ENCODE results near the gene TMEM121. TPM values are rescaled to one million over a fixed set of nuclear protein-coding genes. Genes with fewer than 3 reads are reported as not detected.

TMEM121 gene
- total and polyA plus RNA-seq, 4 donors = 0.75 to 7.5 (median 3.0) TPM

DNA sequence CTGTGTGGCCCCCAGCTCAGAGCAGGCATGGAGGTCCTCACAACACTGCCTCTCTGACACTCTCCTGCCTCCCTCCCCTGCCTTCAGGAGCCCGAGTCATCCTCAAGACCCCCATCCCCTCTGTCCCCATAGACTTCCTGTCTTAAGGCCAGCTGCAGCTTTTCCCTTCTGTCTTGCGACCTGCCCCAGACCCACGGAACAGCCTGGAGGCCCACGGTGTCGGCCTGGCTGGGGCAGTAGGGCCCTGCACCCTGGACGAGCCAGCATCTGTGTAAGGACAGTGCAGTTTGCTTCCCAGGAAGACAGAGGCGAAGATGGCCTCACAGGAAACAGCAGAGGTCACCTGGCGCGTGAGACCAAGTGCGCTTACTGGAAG is 25.7 kb upstream of the TMEM121 start:
- intact Hi-C loops (cut with DNase I) = no loop called here
- WGBS, 2 donors = 76 to 87% methylated on average over 10 of the region's 10 CpGs
- H3K27ac ChIP-seq (ENCODE audit: low read depth in 1 of 2, low read length in 2 of 2) = no peak overlapping the region
- H3K9me3 ChIP-seq (ENCODE audit: control insufficient read depth, low read length) = no peaks in the 10 kb centered on the region
- no peaks in the 10 kb centered on the region for H3K4me1 ChIP-seq (ENCODE audit: control insufficient read depth in 1 of 2, insufficient read depth in 2 of 2, low read length in 2 of 2)
- no peak overlapping the region for H3K4me3 ChIP-seq (ENCODE audit: low read length in 2 of 2)
- no peak for ATAC-seq (ENCODE audit: low FRiP score)
- peak; percentile 35 to 68 for DNase-seq
- H3K27me3 ChIP-seq (ENCODE audit: control insufficient read depth in 1 of 2, insufficient read depth in 2 of 2, low read length in 1 of 2) = no peaks in the 10 kb centered on the region
- no peaks in the 10 kb centered on the region for H3K36me3 ChIP-seq (ENCODE audit: control insufficient read depth in 1 of 2, insufficient read depth in 2 of 2, low read length in 1 of 2)

DNA sequence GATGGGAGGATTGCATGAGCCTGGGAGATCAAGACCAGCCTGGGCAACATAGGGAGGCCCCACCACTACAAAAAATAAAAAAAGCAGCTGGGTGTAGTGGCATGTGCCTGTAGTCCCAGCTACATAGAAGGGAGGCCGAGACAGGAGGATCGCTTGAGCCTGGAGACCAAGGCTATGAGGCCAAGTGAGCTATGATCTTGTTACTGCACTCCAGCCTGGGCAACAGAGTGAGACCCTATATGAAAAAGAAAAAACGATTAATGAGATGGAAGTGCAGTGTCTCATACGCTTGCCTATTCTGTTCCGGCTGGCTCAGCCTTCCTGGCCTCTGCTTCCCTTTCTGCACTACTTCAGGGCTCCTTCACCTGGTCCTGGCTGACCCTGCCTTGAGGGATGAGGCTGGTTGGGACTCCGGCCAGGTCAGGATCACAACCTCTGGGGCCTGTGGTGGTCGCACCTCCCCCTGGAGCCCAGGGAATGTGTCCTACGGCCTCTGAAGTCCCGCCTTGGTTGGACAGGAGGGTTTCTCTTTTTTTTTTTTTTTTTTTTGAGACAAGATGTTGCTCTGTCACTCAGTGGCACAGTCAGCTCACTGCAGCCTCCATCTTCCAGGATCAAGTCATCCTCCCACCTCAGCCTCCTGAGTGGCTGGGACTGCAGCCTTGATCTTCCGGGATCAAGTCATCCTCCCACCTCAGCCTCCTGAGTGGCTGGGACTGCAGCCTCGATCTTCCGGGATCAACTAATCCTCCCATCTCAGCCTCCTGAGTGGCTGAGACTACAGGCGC is 24.7 kb upstream of the TMEM121 start:
- H3K4me1 ChIP-seq (ENCODE audit: control insufficient read depth in 1 of 2, insufficient read depth in 2 of 2, low read length in 2 of 2) = no peaks in the 10 kb centered on the region
- H3K4me3 ChIP-seq (ENCODE audit: low read length in 2 of 2) = no peak overlapping the region
- intact Hi-C loops (cut with DNase I) = no loop called here
- no peaks in the 10 kb centered on the region for H3K27me3 ChIP-seq (ENCODE audit: control insufficient read depth in 1 of 2, insufficient read depth in 2 of 2, low read length in 1 of 2)
- WGBS, 2 donors = 88 to 90% methylated on average over 13 of the region's 13 CpGs
- no peaks in the 10 kb centered on the region for H3K9me3 ChIP-seq (ENCODE audit: control insufficient read depth, low read length)
- ATAC-seq (ENCODE audit: low FRiP score) (no peak), DNase-seq (peak; percentile 26 to 73)
- H3K27ac ChIP-seq (ENCODE audit: low read depth in 1 of 2, low read length in 2 of 2) = no peak overlapping the region
- no peaks in the 10 kb centered on the region for H3K36me3 ChIP-seq (ENCODE audit: control insufficient read depth in 1 of 2, insufficient read depth in 2 of 2, low read length in 1 of 2)

DNA sequence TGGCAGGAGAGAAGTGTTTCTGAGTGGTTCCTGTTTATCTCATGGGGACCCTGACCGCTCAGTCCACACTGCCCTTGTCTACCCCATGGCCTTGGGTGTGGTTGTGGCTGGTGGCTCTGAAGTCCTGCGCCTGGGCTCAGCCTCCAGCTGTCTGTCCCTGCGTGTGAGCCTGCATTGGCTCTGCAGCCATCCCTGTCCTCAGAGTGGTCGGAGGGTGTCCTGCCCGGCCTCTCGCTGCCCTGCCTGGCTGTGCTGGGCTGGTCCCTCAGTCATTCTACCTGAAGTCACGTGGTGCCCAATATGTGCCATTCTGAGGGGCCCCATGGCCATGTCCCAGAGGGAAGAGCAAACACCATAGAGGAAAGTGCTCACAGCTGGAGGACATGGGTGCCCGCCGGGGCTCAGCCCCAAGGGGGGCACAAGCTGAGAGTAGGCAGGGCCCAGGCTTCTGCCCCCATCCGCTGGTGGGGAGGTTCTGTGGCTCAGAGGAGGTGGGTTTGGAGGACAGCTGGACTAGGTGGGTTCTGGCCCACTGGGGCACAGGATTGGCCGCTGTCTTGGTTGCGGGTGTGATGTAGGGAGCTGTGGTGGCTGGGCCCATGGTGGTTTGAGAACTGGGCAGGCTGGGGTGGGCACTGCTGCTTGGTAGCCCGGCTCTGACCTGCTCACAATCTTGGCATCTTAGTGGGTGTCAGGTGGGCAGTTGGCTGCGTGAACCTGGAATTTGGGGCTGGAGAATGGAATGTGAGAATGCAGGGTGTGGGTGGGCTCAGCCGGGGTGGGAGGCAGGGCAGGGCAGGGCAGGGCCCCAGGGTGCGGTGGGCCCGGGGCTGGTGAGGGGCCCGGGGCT is 23.7 kb upstream of the TMEM121 start:
- intact Hi-C loops (cut with DNase I) = no loop called here
- no peak overlapping the region for H3K4me3 ChIP-seq (ENCODE audit: low read length in 2 of 2)
- H3K9me3 ChIP-seq (ENCODE audit: control insufficient read depth, low read length) = no peaks in the 10 kb centered on the region
- H3K4me1 ChIP-seq (ENCODE audit: control insufficient read depth in 1 of 2, insufficient read depth in 2 of 2, low read length in 2 of 2) = no peaks in the 10 kb centered on the region
- 76 to 83% methylated on average over 18 of the region's 18 CpGs for WGBS, 2 donors
- H3K27me3 ChIP-seq (ENCODE audit: control insufficient read depth in 1 of 2, insufficient read depth in 2 of 2, low read length in 1 of 2) = no peaks in the 10 kb centered on the region
- no peak for ATAC-seq (ENCODE audit: low FRiP score)
- H3K36me3 ChIP-seq (ENCODE audit: control insufficient read depth in 1 of 2, insufficient read depth in 2 of 2, low read length in 1 of 2) = no peaks in the 10 kb centered on the region
- no peak overlapping the region for H3K27ac ChIP-seq (ENCODE audit: low read depth in 1 of 2, low read length in 2 of 2)
- peak; percentile 35 to 73 for DNase-seq

DNA sequence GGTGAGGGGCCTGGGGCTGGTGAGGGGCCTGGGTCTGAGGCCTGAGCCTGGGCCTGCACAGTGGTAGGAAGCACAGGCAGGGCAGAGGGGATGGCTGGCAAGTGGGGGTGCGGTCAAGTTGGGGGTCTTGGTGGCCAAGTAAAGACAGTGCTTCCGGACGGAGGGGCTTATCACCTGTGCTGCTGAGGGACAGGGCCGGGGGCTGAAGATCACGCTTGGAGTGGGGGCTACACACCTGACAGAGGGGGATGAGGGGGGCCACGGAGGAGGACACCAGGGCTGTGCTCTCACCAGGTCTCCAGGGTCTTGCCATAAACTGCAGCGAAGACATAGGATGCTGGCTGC is 23.1 kb upstream of the TMEM121 start:
- Histone ChIP-seq H3K36me3 (ENCODE audit: control insufficient read depth in 1 of 2, insufficient read depth in 2 of 2, low read length in 1 of 2) (no peaks in the 10 kb centered on the region), H3K27ac (ENCODE audit: low read depth in 1 of 2, low read length in 2 of 2) (no peak overlapping the region), H3K27me3 (ENCODE audit: control insufficient read depth in 1 of 2, insufficient read depth in 2 of 2, low read length in 1 of 2) (no peaks in the 10 kb centered on the region), H3K4me3 (ENCODE audit: low read length in 2 of 2) (no peak overlapping the region), H3K9me3 (ENCODE audit: control insufficient read depth, low read length) (no peaks in the 10 kb centered on the region), H3K4me1 (ENCODE audit: control insufficient read depth in 1 of 2, insufficient read depth in 2 of 2, low read length in 2 of 2) (no peaks in the 10 kb centered on the region)
- no peak for ATAC-seq (ENCODE audit: low FRiP score)
- intact Hi-C loops (cut with DNase I) = no loop called here
- WGBS, 2 donors = 84 to 88% methylated on average over 7 of the region's 7 CpGs
- DNase-seq = peak; percentile 29 to 71

DNA sequence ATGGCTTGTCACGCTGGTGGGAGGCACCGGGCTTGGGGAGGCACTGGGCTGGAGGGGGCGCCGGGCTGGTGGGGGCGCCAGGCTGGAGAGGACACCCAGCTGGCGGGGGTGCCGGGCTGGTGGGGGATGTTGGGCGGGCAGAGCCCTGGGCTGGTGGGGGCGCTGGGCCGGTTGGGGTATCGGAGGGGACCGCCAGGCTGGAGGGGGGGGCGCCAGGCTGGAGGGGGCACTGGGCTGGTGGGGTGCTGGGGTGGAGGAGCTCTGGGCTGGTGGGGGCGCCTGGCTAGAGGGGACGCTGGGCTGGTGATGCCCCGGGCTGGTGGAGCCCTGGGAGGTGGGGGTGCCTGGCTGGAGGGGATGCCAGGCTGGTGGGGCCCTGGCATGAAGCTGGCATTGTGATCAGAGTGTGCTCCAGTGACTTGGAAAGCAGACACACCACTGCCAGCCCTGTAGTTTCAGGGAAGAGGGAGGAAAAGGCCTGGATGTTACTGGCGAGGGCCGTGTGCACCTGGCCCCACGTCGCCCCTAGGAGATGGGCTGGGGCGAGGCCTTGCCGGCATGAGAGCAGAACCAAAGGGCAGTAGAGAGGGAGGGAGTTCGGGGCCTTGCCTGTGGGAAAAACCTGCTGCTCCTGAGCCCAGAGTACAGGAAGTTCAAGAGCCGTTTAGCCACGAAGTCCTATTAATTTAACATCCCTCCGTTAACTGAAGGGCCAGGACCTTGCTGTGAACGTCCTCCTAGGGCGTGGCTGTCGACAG is 22.3 kb upstream of the TMEM121 start:
- Histone ChIP-seq H3K27ac (ENCODE audit: low read depth in 1 of 2, low read length in 2 of 2) (no peak overlapping the region), H3K4me3 (ENCODE audit: low read length in 2 of 2) (no peak overlapping the region), H3K27me3 (ENCODE audit: control insufficient read depth in 1 of 2, insufficient read depth in 2 of 2, low read length in 1 of 2) (no peaks in the 10 kb centered on the region), H3K36me3 (ENCODE audit: control insufficient read depth in 1 of 2, insufficient read depth in 2 of 2, low read length in 1 of 2) (no peaks in the 10 kb centered on the region), H3K4me1 (ENCODE audit: control insufficient read depth in 1 of 2, insufficient read depth in 2 of 2, low read length in 2 of 2) (no peaks in the 10 kb centered on the region), H3K9me3 (ENCODE audit: control insufficient read depth, low read length) (no peaks in the 10 kb centered on the region)
- DNase-seq = peak; percentile 43 to 76
- intact Hi-C loops (cut with DNase I) = no loop called here
- WGBS, 2 donors = 76 to 77% methylated on average over 23 to 29 of the region's 29 CpGs
- ATAC-seq (ENCODE audit: low FRiP score) = no peak

DNA sequence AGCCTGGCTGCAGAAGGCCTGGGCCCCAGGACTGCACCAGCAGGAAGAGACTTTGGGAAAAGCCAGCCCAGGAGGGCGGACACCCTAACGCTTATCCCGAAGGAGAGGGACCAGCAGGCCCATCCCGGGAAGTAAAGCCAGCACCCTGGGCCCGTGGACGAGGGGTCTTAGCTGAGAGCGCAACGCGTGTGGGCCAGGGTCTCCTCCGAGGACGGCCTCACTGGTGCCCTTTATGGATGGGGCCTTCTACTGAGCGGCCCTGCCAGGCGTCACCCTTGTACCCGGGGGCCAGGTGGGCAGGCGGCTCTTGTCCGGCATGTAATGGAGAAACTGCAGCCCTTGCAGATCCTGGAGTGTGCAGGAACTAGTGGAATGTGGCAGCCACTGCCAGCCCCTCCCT is 21.3 kb upstream of the TMEM121 start:
- H3K4me1 ChIP-seq (ENCODE audit: control insufficient read depth in 1 of 2, insufficient read depth in 2 of 2, low read length in 2 of 2) = no peaks in the 10 kb centered on the region

DNA sequence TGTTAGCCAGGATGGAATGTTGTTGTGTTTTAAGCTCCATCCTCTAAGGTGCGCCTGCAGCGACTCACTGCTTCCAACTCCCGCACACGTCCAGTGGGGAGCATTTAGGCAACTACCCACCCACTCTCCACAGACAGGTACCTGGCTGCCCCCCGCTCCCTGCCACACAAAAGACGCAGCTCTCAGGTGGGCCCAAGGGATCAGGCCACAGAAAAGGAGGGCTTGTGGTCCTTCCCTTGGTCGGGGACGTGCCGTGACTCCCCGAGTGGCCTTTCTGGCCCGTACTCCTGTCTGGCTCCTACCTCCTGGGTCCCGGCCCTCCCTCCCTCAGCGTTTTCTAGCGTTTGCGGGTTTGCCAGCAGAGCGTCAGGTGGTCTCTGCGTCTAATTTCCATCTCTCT is 19.1 kb upstream of the TMEM121 start:
- H3K27ac ChIP-seq (ENCODE audit: low read depth in 1 of 2, low read length in 2 of 2) = no peak overlapping the region
- H3K9me3 ChIP-seq (ENCODE audit: control insufficient read depth, low read length) = no peaks in the 10 kb centered on the region
- DNase-seq = peak; percentile 22 to 69
- no peaks in the 10 kb centered on the region for H3K27me3 ChIP-seq (ENCODE audit: control insufficient read depth in 1 of 2, insufficient read depth in 2 of 2, low read length in 1 of 2)
- intact Hi-C loops (cut with DNase I) = no loop called here
- H3K4me1 ChIP-seq (ENCODE audit: control insufficient read depth in 1 of 2, insufficient read depth in 2 of 2, low read length in 2 of 2) = no peaks in the 10 kb centered on the region
- no peak overlapping the region for H3K4me3 ChIP-seq (ENCODE audit: low read length in 2 of 2)
- no peak for ATAC-seq (ENCODE audit: low FRiP score)
- H3K36me3 ChIP-seq (ENCODE audit: control insufficient read depth in 1 of 2, insufficient read depth in 2 of 2, low read length in 1 of 2) = no peaks in the 10 kb centered on the region
- WGBS, 2 donors = 66 to 81% methylated on average over 17 of the region's 17 CpGs

More for the DNA sequence above, 21.3 kb upstream of the TMEM121 start:
- peak; percentile 29 to 75 for DNase-seq
- H3K27me3 ChIP-seq (ENCODE audit: control insufficient read depth in 1 of 2, insufficient read depth in 2 of 2, low read length in 1 of 2) = no peaks in the 10 kb centered on the region
- no peaks in the 10 kb centered on the region for H3K9me3 ChIP-seq (ENCODE audit: control insufficient read depth, low read length)
- ATAC-seq (ENCODE audit: low FRiP score) = no peak
- no peaks in the 10 kb centered on the region for H3K36me3 ChIP-seq (ENCODE audit: control insufficient read depth in 1 of 2, insufficient read depth in 2 of 2, low read length in 1 of 2)
- WGBS, 2 donors = 89 to 91% methylated on average over 16 of the region's 16 CpGs
- intact Hi-C loops (cut with DNase I) = no loop called here
- no peak overlapping the region for H3K27ac ChIP-seq (ENCODE audit: low read depth in 1 of 2, low read length in 2 of 2)
- no peak overlapping the region for H3K4me3 ChIP-seq (ENCODE audit: low read length in 2 of 2)

DNA sequence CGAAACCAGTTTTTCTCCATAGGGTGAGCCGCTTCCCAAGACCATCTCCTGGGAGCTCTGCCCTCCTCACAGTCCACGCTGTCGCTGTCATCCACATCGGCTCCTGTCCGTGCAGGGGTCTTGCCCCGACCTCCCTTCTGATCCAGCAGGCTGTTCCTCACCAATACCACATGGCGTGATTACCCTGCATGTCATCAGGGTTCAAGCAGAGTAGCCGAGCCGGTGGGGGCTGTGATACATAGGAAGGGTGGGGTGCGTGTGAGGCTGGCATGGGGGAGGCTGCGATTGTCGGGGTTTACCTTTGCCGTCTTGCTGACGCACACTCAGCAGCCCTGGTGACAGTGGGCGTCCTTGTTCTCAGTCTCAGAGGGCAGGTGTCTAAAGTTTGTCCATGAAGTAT is 18.3 kb upstream of the TMEM121 start:
- H3K27ac ChIP-seq (ENCODE audit: low read depth in 1 of 2, low read length in 2 of 2) = no peak overlapping the region
- H3K36me3 ChIP-seq (ENCODE audit: control insufficient read depth in 1 of 2, insufficient read depth in 2 of 2, low read length in 1 of 2) = no peaks in the 10 kb centered on the region
- 78 to 85% methylated on average over 16 of the region's 16 CpGs for WGBS, 2 donors
- intact Hi-C loops (cut with DNase I) = no loop called here
- no peaks in the 10 kb centered on the region for H3K9me3 ChIP-seq (ENCODE audit: control insufficient read depth, low read length)
- no peak overlapping the region for H3K4me3 ChIP-seq (ENCODE audit: low read length in 2 of 2)
- H3K4me1 ChIP-seq (ENCODE audit: control insufficient read depth in 1 of 2, insufficient read depth in 2 of 2, low read length in 2 of 2) = no peaks in the 10 kb centered on the region
- no peak for ATAC-seq (ENCODE audit: low FRiP score)
- no peaks in the 10 kb centered on the region for H3K27me3 ChIP-seq (ENCODE audit: control insufficient read depth in 1 of 2, insufficient read depth in 2 of 2, low read length in 1 of 2)
- DNase-seq = peak; percentile 22 to 61

Measured in aorta (tissue), 5 donors.